Psoas muscle (tissue), 8 donors: ENCODE data around the gene CNIH3. TPM values are rescaled to one million over a fixed set of nuclear protein-coding genes. Genes with fewer than 3 reads are reported as not detected.
A peak's percentile ranks its signal among the peaks of the same experiment; 100 is the strongest.
"Not testable (repeated sequence)": the region's sequence is repeated elsewhere in the genome, so short reads cannot be mapped to it uniquely, and the experiment has no call there.

Source experiments
- ATAC-seq, 4 donors: fragments of 200-7000 bp; cut with Tn5 transposase; one replicate each; pipeline ENCODE4 v1.9.1; 2020; ENCODE audit warnings: moderate library complexity in 3 of 4, mild to moderate bottlenecking in 2 of 4
- DNase-seq, 2 donors: peaks; one replicate each; pipeline ENCODE4 v3.0.0-alpha.2; 2020
- H3K27ac ChIP-seq: fragments of 200-600 bp; one replicate; pipeline ENCODE4 v1.8.0; 2022
- H3K27me3 ChIP-seq, 3 donors: fragments of 200-600 bp in 1 of 3; one replicate each; pipeline versions ENCODE4 v1.6.1 to v1.8.0; 2013 to 2022; ENCODE audit warnings: low read length in 2 of 3, mild to moderate bottlenecking in 2 of 3, moderate library complexity in 1 of 3; ENCODE audit not compliant: insufficient read depth in 3 of 3
- H3K36me3 ChIP-seq, 2 donors: fragments of 200-600 bp in 1 of 2; one replicate each; pipeline versions ENCODE4 v1.6.1 to v1.8.0; 2013 to 2022; ENCODE audit warnings: low read depth in 1 of 2, mild to moderate bottlenecking in 1 of 2, moderate library complexity in 1 of 2; ENCODE audit not compliant: insufficient read depth in 1 of 2
- H3K4me1 ChIP-seq: fragments of 200-600 bp; one replicate; pipeline ENCODE4 v1.8.0; 2022
- H3K4me3 ChIP-seq: fragments of 200-600 bp; one replicate; pipeline ENCODE4 v1.8.0; 2022; ENCODE audit warnings: mild to moderate bottlenecking
- H3K9me3 ChIP-seq: fragments of 200-600 bp; one replicate; pipeline ENCODE4 v1.8.0; 2022
- CTCF ChIP-seq: fragments of 200-600 bp; IDR thresholded peaks from one replicate; pipeline ENCODE4 v1.8.0; 2022; ENCODE audit warnings: antibody characterized with exemption
- WGBS, 3 donors: extraction: QIAGEN DNeasy Blood & Tissue Kit; methylation state at CpG; one replicate each; pipeline versions ENCODE4 v1.1.6 to v1.1.7; 2013; 5-methylcytosine and 5-hydroxymethylcytosine counted together
- intact Hi-C, 2 donors: fragments of 100-400 bp; cut with DNase I; formaldehyde crosslinking; loops; one replicate each; pipeline versions ENCODE4 v1.11.0 to v1.14.2; 2022
- long read RNA-seq, 2 donors: library from polyadenylated mRNA; unstranded; transcript quantifications; one replicate each; pipeline ENCODE4 v2.0.0, GENCODE V29; 2021
- polyA plus RNA-seq, 3 donors: library from polyadenylated mRNA; stranded (reverse); fragments of 200-250 nt; gene quantifications; one replicate each; pipeline ENCODE4 v1.2.3, GENCODE V29; 2013
- total RNA-seq, 4 donors: library from RNA; stranded (reverse); fragmentation: NEBNext Ultra II Directional in 2 of 4; extraction: Animal tissue kit (Norgen Biotek cat#: 25700) in 2 of 4; gene quantifications; one replicate each; pipeline versions ENCODE4 v1.2.1 to v1.2.4, GENCODE V29; 2021 to 2023
- donor health status: healthy with polysubstance abuse.
- donor health status: DM: no; HTN: no; CAD: no; lungs with moderate emphysema.
- donor health status: Bipolar disorder and iron deficiency.
- donor health status: healthy.
- donor health status: DM: yes; HTN: yes; CAD: no.
- donor health status: DM: no; HTN: no; CAD: no.
- donor health status: DM: no; HTN: no; CAD: no.
- donor health status: DM: yes; HTN: yes; CAD: no.

CNIH3 gene
- total RNA-seq (1 to 10 TPM in 3 of 4 donors, under 1 TPM in 1; 0.46 to 1.9 (median 1.3) TPM), polyA plus RNA-seq (1 to 10 TPM in 1 of 3 donors, under 1 TPM in 2; 0.39 to 1.8 (median 0.42) TPM)
- long read RNA-seq, donor 1, partial matches to known transcripts, result 0 of 2 reads
- long read RNA-seq, donor 1, other reads (novel, unspliced or antisense), result 2 of 2 reads
- long read RNA-seq, donor 2, partial matches to known transcripts, result 0 of 6 reads
- long read RNA-seq, donor 2, other reads (novel, unspliced or antisense), result 5 of 6 reads

- TF ChIP-seq CTCF, result no peak
- intact Hi-C loops, result loop anchor here in 1 of 2 donors (10.0 kb wide), 1 partner anchor 101 kb away; no protein-coding TSS in a partner anchor
- Histone ChIP-seq H3K9me3 (no peaks in the 10 kb centered on the region), H3K4me3 (peak within 1 kb of the TSS; percentile 78), H3K27ac (no peak within 1 kb of the TSS), H3K36me3 (no peaks in the 10 kb centered on the region), H3K4me1 (peaks cover 10% of the 10 kb centered on the region), H3K27me3 (peaks cover 0 to 49% (median 13%) of the 10 kb centered on the region in 3 donors)
- DNase-seq (peak; percentile 29 to 70), ATAC-seq (peak; percentile 73 to 94 (median 90))
- WGBS, 3 donors, result 0 to 1% (median 1%) methylated on average over 74 to 91 of the region's 91 CpGs
Observed at GRCh38 chr1:224615861-224616755, at the start of gene CNIH3. Gene CNIH3, plus strand, starts transcription at chr1:224616317. Its CDS starts 858 bp downstream, at chr1:224617175.

- H3K9me3 ChIP-seq, H3K27me3 ChIP-seq, intact Hi-C loops, DNase-seq, H3K4me3 ChIP-seq, ATAC-seq, H3K36me3 ChIP-seq, H3K27ac ChIP-seq: not testable (repeated sequence)
- WGBS, 3 donors, result 85 to 94% (median 94%) methylated on average over 1 of the region's 1 CpG
- H3K4me1 ChIP-seq, result peaks cover 24% of the 10 kb centered on the region
Observed at GRCh38 chr1:224566492-224566891, 49.6 kb upstream of the CNIH3 start.

GRCh38 chr1:224569276-224569675, 46.8 kb upstream of the CNIH3 start:
- no peak for ATAC-seq
- H3K9me3 ChIP-seq, result no peaks in the 10 kb centered on the region
- H3K27ac ChIP-seq, result no peak overlapping the region
- peaks cover 19% of the 10 kb centered on the region for H3K4me1 ChIP-seq
- no peaks in the 10 kb centered on the region for H3K36me3 ChIP-seq
- intact Hi-C loops, result no loop called here
- 92 to 96% (median 95%) methylated on average over 6 of the region's 6 CpGs for WGBS, 3 donors
- TF ChIP-seq CTCF, result no peak
- no peak overlapping the region for H3K4me3 ChIP-seq
- no peaks in the 10 kb centered on the region for H3K27me3 ChIP-seq
- DNase-seq, result no peak

GRCh38 chr1:224571975-224572374, 44.1 kb upstream of the CNIH3 start:
- H3K27ac ChIP-seq, H3K4me1 ChIP-seq, H3K27me3 ChIP-seq, ATAC-seq, H3K9me3 ChIP-seq, H3K36me3 ChIP-seq, intact Hi-C loops, DNase-seq, H3K4me3 ChIP-seq: not testable (repeated sequence)
- 81 to 84% (median 84%) methylated on average over 3 of the region's 3 CpGs for WGBS, 3 donors

- Histone ChIP-seq H3K36me3 (no peaks in the 10 kb centered on the region), H3K9me3 (peaks cover 8% of the 10 kb centered on the region), H3K27ac (peak overlapping the region; percentile 62), H3K27me3 (no peaks in the 10 kb centered on the region), H3K4me1 (peaks cover 5% of the 10 kb centered on the region), H3K4me3 (no peak overlapping the region)
- no peak for DNase-seq
- 0 to 8% (median 6%) methylated on average over 1 of the region's 1 CpG for WGBS, 3 donors
- intact Hi-C loops, result no loop called here
- peak; percentile 85 to 98 (median 96) for ATAC-seq
- no peak for TF ChIP-seq CTCF
Observed at GRCh38 chr1:224579526-224579925, 36.6 kb upstream of the CNIH3 start.
